Vagina (tissue), 2 donors: Measurements from ENCODE around the gene PRDM16.

Experiments used
- POLR2A ChIP-seq, 2 donors: fragments of 450-650 bp; IDR thresholded peaks; one replicate each; pipeline ENCODE4 v1.6.1; 2017; ENCODE audit warnings: antibody characterized with exemption in 2 of 2, mild to moderate bottlenecking in 2 of 2, moderate library complexity in 2 of 2
- POLR2AphosphoS5 ChIP-seq, 2 donors: sonication (generic); formaldehyde crosslinking; IDR thresholded peaks; one replicate each; pipeline ENCODE4 v1.9.0; 2017; ENCODE audit warnings: antibody characterized with exemption in 2 of 2, mild to moderate bottlenecking in 2 of 2, low read depth in 1 of 2; ENCODE audit not compliant: insufficient read depth in 1 of 2
- TF ChIP-seq, protein P1 (sequence below), 3 experiments: fragments of 450-650 bp in 2 of 3; fragments of 200-600 bp in 1 of 3; sonication (generic) in 1 of 3; IDR thresholded peaks; one replicate each; pipeline ENCODE4 v1.5.1; 2017 to 2019; ENCODE audit warnings: antibody characterized with exemption in 3 of 3, mild to moderate bottlenecking in 2 of 3, moderate library complexity in 2 of 3

DNA sequence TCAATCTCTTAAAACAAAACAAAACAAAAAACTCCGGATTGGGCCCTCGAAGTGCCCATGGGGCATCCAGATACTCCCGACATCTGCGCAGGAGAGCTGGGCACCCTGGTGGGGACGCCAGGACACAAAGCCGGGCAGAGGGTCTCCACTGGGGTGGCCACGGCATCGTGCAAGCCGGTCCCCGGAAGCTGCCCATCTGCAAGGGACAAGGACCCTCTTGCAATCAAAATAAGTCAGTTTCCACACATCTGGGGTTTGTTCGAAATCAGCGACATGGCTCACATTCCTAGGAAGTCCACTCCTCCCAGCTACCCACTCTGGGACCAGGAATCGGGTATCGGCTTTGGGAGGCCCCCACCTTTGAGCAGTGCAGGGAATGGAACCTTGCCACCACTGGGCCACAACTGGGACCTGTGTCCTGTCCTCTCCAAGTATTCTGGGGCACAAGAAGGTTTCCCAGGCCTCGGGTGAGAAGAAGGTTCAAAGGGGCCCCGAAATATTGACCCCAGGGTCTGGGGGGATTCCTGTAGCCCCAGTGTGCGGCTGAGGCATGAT, 4.6 kb upstream of the PRDM16 start:
- TF ChIP-seq, protein P1, sequence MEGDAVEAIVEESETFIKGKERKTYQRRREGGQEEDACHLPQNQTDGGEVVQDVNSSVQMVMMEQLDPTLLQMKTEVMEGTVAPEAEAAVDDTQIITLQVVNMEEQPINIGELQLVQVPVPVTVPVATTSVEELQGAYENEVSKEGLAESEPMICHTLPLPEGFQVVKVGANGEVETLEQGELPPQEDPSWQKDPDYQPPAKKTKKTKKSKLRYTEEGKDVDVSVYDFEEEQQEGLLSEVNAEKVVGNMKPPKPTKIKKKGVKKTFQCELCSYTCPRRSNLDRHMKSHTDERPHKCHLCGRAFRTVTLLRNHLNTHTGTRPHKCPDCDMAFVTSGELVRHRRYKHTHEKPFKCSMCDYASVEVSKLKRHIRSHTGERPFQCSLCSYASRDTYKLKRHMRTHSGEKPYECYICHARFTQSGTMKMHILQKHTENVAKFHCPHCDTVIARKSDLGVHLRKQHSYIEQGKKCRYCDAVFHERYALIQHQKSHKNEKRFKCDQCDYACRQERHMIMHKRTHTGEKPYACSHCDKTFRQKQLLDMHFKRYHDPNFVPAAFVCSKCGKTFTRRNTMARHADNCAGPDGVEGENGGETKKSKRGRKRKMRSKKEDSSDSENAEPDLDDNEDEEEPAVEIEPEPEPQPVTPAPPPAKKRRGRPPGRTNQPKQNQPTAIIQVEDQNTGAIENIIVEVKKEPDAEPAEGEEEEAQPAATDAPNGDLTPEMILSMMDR (IDR thresholded peaks at IDR 0.05): no peak
- TF ChIP-seq POLR2AphosphoS5 (IDR thresholded peaks at IDR 0.05; ENCODE audit: insufficient read depth in 1 of 2, low read depth in 1 of 2) (no peak), POLR2A (IDR thresholded peaks at IDR 0.05) (no peak)
